ENCODE results near the gene MDP1. TPM values are rescaled to one million over a fixed set of nuclear protein-coding genes. Genes with fewer than 3 reads are reported as not detected.

The MDP1 gene
- total RNA-seq, 2 donors from 2014 or later = 19.1 to 25.5 TPM

- Histone ChIP-seq H3K9me3 (no peaks in the 10 kb centered on the region), H3K36me3 (peaks cover 0 to 3% of the 10 kb centered on the region in 2 donors), H3K27ac (no peak overlapping the region), H3K4me3 (no peak overlapping the region), H3K27me3 (replicated peaks; ENCODE audit: insufficient read depth) (no peaks in the 10 kb centered on the region), H3K4me1 (replicated peaks) (no peaks in the 10 kb centered on the region)
- intact Hi-C loops (cut with DNase I) = no loop called here
- 92% methylated on average over 20 of the region's 20 CpGs for WGBS
- DNase-seq (ENCODE audit: low spot score) = no peak
- TF ChIP-seq POLR2A (IDR thresholded peaks at IDR 0.05) (no peak), POLR2AphosphoS5 (IDR thresholded peaks at IDR 0.05) (no peak), CTCF (IDR thresholded peaks at IDR 0.05) (no peak)
Observed at GRCh38 chr14:24261256-24261968, 45.5 kb upstream of the MDP1 start.

- no peak for DNase-seq (ENCODE audit: low spot score)
- intact Hi-C loops (cut with DNase I) = no loop called here
- no peaks in the 10 kb centered on the region for H3K36me3 ChIP-seq
- no peak overlapping the region for H3K27ac ChIP-seq
- TF ChIP-seq CTCF (IDR thresholded peaks at IDR 0.05) (no peak), POLR2AphosphoS5 (IDR thresholded peaks at IDR 0.05) (no peak), POLR2A (IDR thresholded peaks at IDR 0.05) (no peak)
- H3K27me3 ChIP-seq (replicated peaks; ENCODE audit: insufficient read depth) = no peaks in the 10 kb centered on the region
- H3K9me3 ChIP-seq = no peaks in the 10 kb centered on the region
- no peak overlapping the region for H3K4me3 ChIP-seq
- no peaks in the 10 kb centered on the region for H3K4me1 ChIP-seq (replicated peaks)
- 60% methylated on average over 4 of the region's 4 CpGs for WGBS
Observed at GRCh38 chr14:24260780-24261157, 44.9 kb upstream of the MDP1 start.

- Histone ChIP-seq H3K36me3 (no peaks in the 10 kb centered on the region), H3K9me3 (no peaks in the 10 kb centered on the region), H3K27me3 (replicated peaks; ENCODE audit: insufficient read depth) (no peaks in the 10 kb centered on the region), H3K4me1 (replicated peaks) (no peaks in the 10 kb centered on the region), H3K27ac (peak overlapping the region; percentile 15 to 34), H3K4me3 (no peak overlapping the region)
- intact Hi-C loops (cut with DNase I) = no loop called here
- TF ChIP-seq POLR2A (IDR thresholded peaks at IDR 0.05) (no peak), POLR2AphosphoS5 (IDR thresholded peaks at IDR 0.05) (no peak), CTCF (IDR thresholded peaks at IDR 0.05) (no peak)
- WGBS = 79% methylated on average over 14 of the region's 16 CpGs
- DNase-seq (ENCODE audit: low spot score) = peak; percentile 23
Observed at GRCh38 chr14:24260026-24260779, 44.3 kb upstream of the MDP1 start.

- intact Hi-C loops (cut with DNase I) = no loop called here
- H3K9me3 ChIP-seq = no peaks in the 10 kb centered on the region
- H3K4me3 ChIP-seq = no peak overlapping the region
- WGBS = 61% methylated on average over 16 of the region's 16 CpGs
- no peaks in the 10 kb centered on the region for H3K4me1 ChIP-seq (replicated peaks)
- no peaks in the 10 kb centered on the region for H3K36me3 ChIP-seq
- H3K27me3 ChIP-seq (replicated peaks; ENCODE audit: insufficient read depth) = no peaks in the 10 kb centered on the region
- H3K27ac ChIP-seq = peak overlapping the region; percentile 15 to 34
- TF ChIP-seq CTCF (IDR thresholded peaks at IDR 0.05) (no peak), POLR2AphosphoS5 (IDR thresholded peaks at IDR 0.05) (no peak), POLR2A (IDR thresholded peaks at IDR 0.05) (no peak)
- DNase-seq (ENCODE audit: low spot score) = peak; percentile 29
Observed at GRCh38 chr14:24259282-24260025, 43.6 kb upstream of the MDP1 start.

Data from prostate gland (tissue), 2 donors.